Sigmoid colon (tissue), 4 donors: ENCODE data around the gene HLA-DQB2.

Experiments
- CTCF ChIP-seq, 4 experiments: fragments of 450-650 bp in 3 of 4; fragments of 200-600 bp in 1 of 4; IDR thresholded peaks; one replicate each; pipeline ENCODE4 v1.5.1; 2016 to 2019; ENCODE audit warnings: antibody characterized with exemption in 4 of 4, mild to moderate bottlenecking in 3 of 4, moderate library complexity in 2 of 4
- EP300 ChIP-seq, 4 donors: sonication (generic); formaldehyde crosslinking; IDR thresholded peaks; one replicate each; pipeline ENCODE4 v1.6.1; 2017; ENCODE audit warnings: antibody characterized with exemption in 4 of 4
- POLR2A ChIP-seq, 2 donors: fragments of 450-650 bp; IDR thresholded peaks; one replicate each; pipeline ENCODE4 v1.6.1; 2016; ENCODE audit warnings: antibody characterized with exemption in 2 of 2, mild to moderate bottlenecking in 2 of 2, moderate library complexity in 2 of 2
- POLR2AphosphoS5 ChIP-seq, 4 donors: sonication (generic); formaldehyde crosslinking; IDR thresholded peaks; one replicate each; pipeline ENCODE4 v1.6.1; 2017; ENCODE audit warnings: antibody characterized with exemption in 4 of 4

GRCh38 chr6:32764048-32764447, 716 bp upstream of the HLA-DQB2 start:
- TF ChIP-seq CTCF (IDR thresholded peaks at IDR 0.05) (no peak), POLR2A (IDR thresholded peaks at IDR 0.05) (no peak), POLR2AphosphoS5 (IDR thresholded peaks at IDR 0.05) (no peak), EP300 (IDR thresholded peaks at IDR 0.05) (no peak)
